Esophagus muscularis mucosa (tissue), 4 donors: ENCODE results near the gene CBFB. TPM values are rescaled to one million over a fixed set of nuclear protein-coding genes. Genes with fewer than 3 reads are reported as not detected.

Source experiments
- DNase-seq: peaks from one replicate; pipeline ENCODE4 v3.0.0-alpha.2; 2017; ENCODE audit errors: extremely low spot score
- H3K27ac ChIP-seq, 4 donors: fragments of 200-600 bp; sonication (generic); replicated peaks in 1 of 4; 1 replicate in 3 of 4; 2 replicates in 1 of 4; pipeline ENCODE4 v1.5.1; 2016 to 2019; ENCODE audit warnings: mild to moderate bottlenecking in 1 of 4
- H3K27me3 ChIP-seq, 4 donors: fragments of 200-600 bp; sonication (generic); one replicate each; pipeline versions ENCODE4 v1.5.1 to v1.6.0; 2016 to 2019
- H3K36me3 ChIP-seq, 4 donors: fragments of 200-600 bp; sonication (generic); one replicate each; pipeline ENCODE4 v1.5.1; 2016 to 2019
- H3K4me1 ChIP-seq, 4 donors: fragments of 200-600 bp; sonication (generic); one replicate each; pipeline ENCODE4 v1.5.1; 2016 to 2019
- H3K4me3 ChIP-seq, 4 donors: fragments of 200-600 bp; sonication (generic); 1 replicate in 2 of 4; 2 replicates in 2 of 4; pipeline ENCODE4 v1.5.1; 2016 to 2019; ENCODE audit warnings: mild to moderate bottlenecking in 4 of 4, moderate library complexity in 1 of 4
- H3K9me3 ChIP-seq, 4 donors: fragments of 200-600 bp; sonication (generic); 1 replicate in 3 of 4; 2 replicates in 1 of 4; pipeline ENCODE4 v1.5.1; 2016 to 2019
- CTCF ChIP-seq, 3 experiments: fragments of 200-600 bp in 2 of 3; fragments of 450-650 bp in 1 of 3; sonication (generic) in 2 of 3; IDR thresholded peaks; one replicate each; pipeline ENCODE4 v1.5.1; 2017 to 2019; ENCODE audit warnings: antibody characterized with exemption in 3 of 3, mild to moderate bottlenecking in 2 of 3, moderate library complexity in 1 of 3
- EP300 ChIP-seq: sonication (generic); formaldehyde crosslinking; IDR thresholded peaks from one replicate; pipeline ENCODE4 v1.6.1; 2017; ENCODE audit warnings: antibody characterized with exemption
- POLR2A ChIP-seq: fragments of 450-650 bp; IDR thresholded peaks from one replicate; pipeline ENCODE4 v1.6.1; 2017; ENCODE audit warnings: antibody characterized with exemption, moderate library complexity, mild to moderate bottlenecking, low read depth
- POLR2AphosphoS5 ChIP-seq, 2 donors: sonication (generic); formaldehyde crosslinking; IDR thresholded peaks; one replicate each; pipeline ENCODE4 v1.6.1; 2017; ENCODE audit warnings: antibody characterized with exemption in 2 of 2
- WGBS: methylation state at CpG from one replicate; pipeline ENCODE4 v1.1.5; 2018; 5-methylcytosine and 5-hydroxymethylcytosine counted together
- intact Hi-C: fragments of 100-400 bp; cut with DNase I; formaldehyde crosslinking; loops from one replicate; pipeline ENCODE4 v1.15.1; 2023
- total RNA-seq, 4 donors: library from RNA; depleted of rRNA; stranded (reverse); fragments of >200 nt; gene quantifications; one replicate each; pipeline versions ENCODE4 v1.1.0 to v1.2.1, GENCODE V29; 2016

CBFB gene
- total RNA-seq, 4 donors from 2014 or later = 20.6 to 39.8 (median 30.6) TPM

GRCh38 chr16:67137605-67138004 is 108.7 kb downstream of the CBFB start:
- TF ChIP-seq POLR2A (no peak), EP300 (no peak), CTCF (IDR thresholded peaks at IDR 0.05) (no peak), POLR2AphosphoS5 (IDR thresholded peaks at IDR 0.05) (no peak)
- no peak for DNase-seq
- WGBS = 68% methylated on average over 3 of the region's 3 CpGs
- Histone ChIP-seq H3K9me3 (no peaks in the 10 kb centered on the region), H3K36me3 (peaks cover 91 to 100% (median 97%) of the 10 kb centered on the region in 4 donors), H3K4me3 (no peak overlapping the region), H3K27ac (no peak overlapping the region), H3K27me3 (no peaks in the 10 kb centered on the region), H3K4me1 (no peaks in the 10 kb centered on the region)
- intact Hi-C loops = no loop called here

GRCh38 chr16:67141391-67141790 is 112.4 kb downstream of the CBFB start:
- 99% methylated on average over 7 of the region's 13 CpGs for WGBS
- no peak for TF ChIP-seq CTCF (IDR thresholded peaks at IDR 0.05)
- TF ChIP-seq EP300 = no peak
- TF ChIP-seq POLR2A = no peak
- TF ChIP-seq POLR2AphosphoS5 (IDR thresholded peaks at IDR 0.05) = no peak

GRCh38 chr16:67142342-67142741 is 113.4 kb downstream of the CBFB start:
- DNase-seq = no peak
- no CpG with 5 or more reads among the region's 9 CpGs for WGBS
- Histone ChIP-seq H3K9me3 (no peaks in the 10 kb centered on the region), H3K36me3 (peaks cover 82 to 100% (median 98%) of the 10 kb centered on the region in 4 donors), H3K27ac (no peak overlapping the region), H3K27me3 (no peaks in the 10 kb centered on the region), H3K4me1 (no peaks in the 10 kb centered on the region), H3K4me3 (no peak overlapping the region)
- intact Hi-C loops = no loop called here
- TF ChIP-seq POLR2AphosphoS5 (IDR thresholded peaks at IDR 0.05) (no peak), EP300 (no peak), POLR2A (no peak), CTCF (IDR thresholded peaks at IDR 0.05) (no peak)

More at GRCh38 chr16:67141391-67141790, 112.4 kb downstream of the CBFB start:
- DNase-seq = no peak
- intact Hi-C loops = no loop called here
- Histone ChIP-seq H3K36me3 (peaks cover 85 to 100% (median 97%) of the 10 kb centered on the region in 4 donors), H3K27ac (no peak overlapping the region), H3K4me1 (no peaks in the 10 kb centered on the region), H3K4me3 (no peak overlapping the region), H3K9me3 (no peaks in the 10 kb centered on the region), H3K27me3 (no peaks in the 10 kb centered on the region)

- peaks cover 66 to 100% (median 91%) of the 10 kb centered on the region in 4 donors for H3K36me3 ChIP-seq
- H3K4me1 ChIP-seq = peaks cover 0 to 12% (median 5%) of the 10 kb centered on the region in 4 donors
- H3K27ac ChIP-seq = no peak overlapping the region
- DNase-seq = no peak
- TF ChIP-seq CTCF (IDR thresholded peaks at IDR 0.05) (no peak), POLR2AphosphoS5 (IDR thresholded peaks at IDR 0.05) (no peak), POLR2A (no peak), EP300 (no peak)
- WGBS = 97% methylated on average over 2 of the region's 2 CpGs
- H3K27me3 ChIP-seq = no peaks in the 10 kb centered on the region
- no peak overlapping the region for H3K4me3 ChIP-seq
- no peaks in the 10 kb centered on the region for H3K9me3 ChIP-seq
- intact Hi-C loops = no loop called here
These were observed 116.0 kb downstream of the CBFB start for GRCh38 chr16:67144943-67145342.

GRCh38 chr16:67145746-67146145 is 116.8 kb downstream of the CBFB start:
- Histone ChIP-seq H3K27me3 (no peaks in the 10 kb centered on the region), H3K4me3 (no peak overlapping the region), H3K4me1 (peaks cover under 1 to 20% (median 13%) of the 10 kb centered on the region in 4 donors), H3K36me3 (peaks cover 58 to 92% (median 83%) of the 10 kb centered on the region in 4 donors), H3K9me3 (no peaks in the 10 kb centered on the region), H3K27ac (no peak overlapping the region)
- WGBS = 84% methylated on average over 2 of the region's 2 CpGs
- intact Hi-C loops = no loop called here
- TF ChIP-seq EP300 (no peak), CTCF (IDR thresholded peaks at IDR 0.05) (no peak), POLR2AphosphoS5 (IDR thresholded peaks at IDR 0.05) (no peak), POLR2A (no peak)
- no peak for DNase-seq
